Measurements from ENCODE around the gene SAE1. TPM values are rescaled to one million over a fixed set of nuclear protein-coding genes. Genes with fewer than 3 reads are reported as not detected.

Gene SAE1
- total RNA-seq, 1 experiment from 2014 or later: 251 TPM

DNA sequence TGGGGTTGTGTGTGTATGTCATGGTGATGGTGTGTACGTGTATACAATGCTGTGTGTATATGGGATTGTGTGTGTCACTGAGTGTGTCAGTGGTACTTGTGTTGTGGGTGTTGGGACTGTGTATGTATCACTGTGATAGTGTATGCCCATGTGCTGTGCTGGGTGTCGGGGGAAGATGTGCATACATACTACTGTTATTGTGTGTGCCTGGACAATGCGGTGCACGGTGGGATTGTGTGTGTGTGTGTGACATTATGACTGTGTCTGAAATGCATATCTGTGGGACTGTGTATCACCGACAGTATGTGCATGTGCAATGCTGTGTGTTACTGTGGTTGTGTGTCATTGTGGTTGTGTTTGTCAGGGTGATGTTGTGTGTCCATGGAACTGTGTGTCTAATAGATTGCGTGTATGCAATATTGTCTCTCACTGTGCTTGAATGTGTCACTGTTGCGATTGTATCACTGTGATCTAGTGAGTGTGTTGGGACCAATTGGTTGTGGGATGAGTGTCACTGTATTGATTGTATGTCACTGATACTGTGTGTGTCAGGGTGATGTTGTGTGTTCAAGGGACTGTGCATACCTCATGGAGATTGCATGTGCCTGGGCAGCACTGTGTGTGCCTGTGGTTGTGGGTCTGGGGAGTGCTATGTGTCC lies 111.4 kb downstream of the SAE1 start:
- POLR2A ChIA-PET: no interaction called here
- no peaks in the 10 kb centered on the region for H3K27me3 Mint-ChIP-seq (ENCODE audit: insufficient read depth, unreplicated experiment)
- intact Hi-C loops (cut with micrococcal nuclease; ENCODE audit: unreplicated experiment): loop anchor here (5.0 kb wide), 1 partner anchor 110 kb away; the partner anchor contains the start of gene SAE1
- H3K27ac Mint-ChIP-seq (ENCODE audit: unreplicated experiment): no peak overlapping the region
- H3K9me3 Mint-ChIP-seq (ENCODE audit: unreplicated experiment): no peaks in the 10 kb centered on the region
- CTCF ChIA-PET: interaction anchor here (1.3 kb wide), 1 partner anchor 31 kb away, joined by 7 read pairs; no protein-coding TSS in a partner anchor
- Histone ChIP-seq H3K4me1 (peaks cover 14% of the 10 kb centered on the region), H3K27me3 (replicated peaks; ENCODE audit: control insufficient read depth, insufficient read depth, low read length) (no peaks in the 10 kb centered on the region), H3K4me3 (ENCODE audit: low read depth, low read length) (no peak overlapping the region), H3K36me3 (ENCODE audit: control insufficient read depth, insufficient read depth, low read length) (no peaks in the 10 kb centered on the region), H3K9me3 (no peaks in the 10 kb centered on the region)
- DNase-seq: no peak
- no peaks in the 10 kb centered on the region for H3K4me1 Mint-ChIP-seq (ENCODE audit: low read depth, unreplicated experiment)
- TF ChIP-seq, protein P1, sequence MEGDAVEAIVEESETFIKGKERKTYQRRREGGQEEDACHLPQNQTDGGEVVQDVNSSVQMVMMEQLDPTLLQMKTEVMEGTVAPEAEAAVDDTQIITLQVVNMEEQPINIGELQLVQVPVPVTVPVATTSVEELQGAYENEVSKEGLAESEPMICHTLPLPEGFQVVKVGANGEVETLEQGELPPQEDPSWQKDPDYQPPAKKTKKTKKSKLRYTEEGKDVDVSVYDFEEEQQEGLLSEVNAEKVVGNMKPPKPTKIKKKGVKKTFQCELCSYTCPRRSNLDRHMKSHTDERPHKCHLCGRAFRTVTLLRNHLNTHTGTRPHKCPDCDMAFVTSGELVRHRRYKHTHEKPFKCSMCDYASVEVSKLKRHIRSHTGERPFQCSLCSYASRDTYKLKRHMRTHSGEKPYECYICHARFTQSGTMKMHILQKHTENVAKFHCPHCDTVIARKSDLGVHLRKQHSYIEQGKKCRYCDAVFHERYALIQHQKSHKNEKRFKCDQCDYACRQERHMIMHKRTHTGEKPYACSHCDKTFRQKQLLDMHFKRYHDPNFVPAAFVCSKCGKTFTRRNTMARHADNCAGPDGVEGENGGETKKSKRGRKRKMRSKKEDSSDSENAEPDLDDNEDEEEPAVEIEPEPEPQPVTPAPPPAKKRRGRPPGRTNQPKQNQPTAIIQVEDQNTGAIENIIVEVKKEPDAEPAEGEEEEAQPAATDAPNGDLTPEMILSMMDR (IDR thresholded peaks at IDR 0.05; ENCODE audit: insufficient read depth in 1 of 2, low read depth in 1 of 2, low read length in 1 of 2, severe bottlenecking in 1 of 2, unreplicated experiment in 1 of 2): no peak
- no peaks in the 10 kb centered on the region for H3K36me3 Mint-ChIP-seq (ENCODE audit: insufficient read depth, unreplicated experiment)
- H3K4me3 Mint-ChIP-seq (ENCODE audit: unreplicated experiment): no peak overlapping the region
- BruUV-seq (replicated peaks): TSS peak; percentile 43

- no peaks in the 10 kb centered on the region for H3K27me3 Mint-ChIP-seq (ENCODE audit: insufficient read depth, unreplicated experiment)
- no peaks in the 10 kb centered on the region for H3K27me3 ChIP-seq (replicated peaks; ENCODE audit: control insufficient read depth, insufficient read depth, low read length)
- H3K4me1 Mint-ChIP-seq (ENCODE audit: low read depth, unreplicated experiment): no peaks in the 10 kb centered on the region
- no peaks in the 10 kb centered on the region for H3K36me3 Mint-ChIP-seq (ENCODE audit: insufficient read depth, unreplicated experiment)
- ChIA-PET POLR2A (interaction anchor here (0.5 to 2.5 kb wide), 10 partner anchors 13 to 1628 kb away, joined by 3 to 55 read pairs (median 6); partner anchors contain the start of genes CCDC9 and ZC3H4), CTCF (interaction anchor here (0.5 to 4.5 kb wide), 11 partner anchors 17 to 230 kb away, joined by 3 to 234 read pairs (median 11); partner anchors contain the start of genes DHX34, INAFM1 and SAE1)
- no peaks in the 10 kb centered on the region for H3K36me3 ChIP-seq (ENCODE audit: control insufficient read depth, insufficient read depth, low read length)
- no peaks in the 10 kb centered on the region for H3K9me3 ChIP-seq
- BruUV-seq (replicated peaks): TSS peak; percentile 74
- DNase-seq: no peak
- TF ChIP-seq, protein P1 (IDR thresholded peaks at IDR 0.05; ENCODE audit: insufficient read depth in 1 of 2, low read depth in 1 of 2, low read length in 1 of 2, severe bottlenecking in 1 of 2, unreplicated experiment in 1 of 2): no peak
- no peak overlapping the region for H3K4me3 Mint-ChIP-seq (ENCODE audit: unreplicated experiment)
- H3K4me3 ChIP-seq (ENCODE audit: low read depth, low read length): peak overlapping the region; percentile 51
- H3K4me1 ChIP-seq: peaks cover 14% of the 10 kb centered on the region
- H3K9me3 Mint-ChIP-seq (ENCODE audit: unreplicated experiment): no peaks in the 10 kb centered on the region
- intact Hi-C loops (cut with micrococcal nuclease; ENCODE audit: unreplicated experiment): loop anchor here (5.0 kb wide), 1 partner anchor 111 kb away; the partner anchor contains the start of gene SAE1
- H3K27ac Mint-ChIP-seq (ENCODE audit: unreplicated experiment): no peak overlapping the region
Measured at GRCh38 chr19:47243364-47243775, 112.7 kb downstream of the SAE1 start.

DNA sequence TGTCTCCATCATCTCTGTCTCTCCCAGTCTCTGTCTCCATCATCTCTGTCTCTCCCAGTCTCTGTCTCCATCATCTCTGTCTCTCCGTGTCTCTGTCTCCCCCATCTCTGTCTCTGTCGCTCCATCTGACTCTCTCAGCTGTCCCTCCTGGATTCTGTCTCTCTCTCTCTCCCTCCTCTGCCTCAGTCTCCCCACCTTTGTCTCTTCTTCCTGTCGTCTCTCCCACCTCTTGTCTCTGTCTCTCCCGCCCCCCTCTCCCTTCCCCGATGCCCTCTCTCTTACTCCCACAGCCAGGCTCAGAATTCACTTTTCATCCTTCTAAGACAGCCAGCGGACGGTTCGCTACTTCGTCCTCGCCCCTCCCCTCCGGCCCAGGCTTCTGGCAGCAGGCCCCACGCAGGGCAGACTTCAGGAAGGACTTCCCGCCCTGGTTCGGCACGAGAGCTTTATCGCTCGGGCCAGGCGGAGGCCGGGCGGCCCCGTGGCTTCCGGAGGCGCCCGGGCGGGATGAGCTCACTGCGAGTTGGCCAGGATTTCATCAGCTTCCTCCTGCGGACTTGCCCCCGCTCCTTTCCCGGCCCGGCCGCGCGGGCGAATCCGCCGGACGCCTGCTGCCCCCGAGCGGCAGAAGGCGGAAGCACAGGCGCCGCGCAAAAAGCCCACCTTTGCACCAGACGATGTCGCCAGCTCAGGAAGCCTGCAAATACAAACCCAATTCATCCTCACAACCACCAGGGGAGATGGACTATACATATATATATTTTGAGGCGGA lies 113.3 kb downstream of the SAE1 start:
- Mint-ChIP-seq H3K36me3 (ENCODE audit: insufficient read depth, unreplicated experiment) (no peaks in the 10 kb centered on the region), H3K4me3 (ENCODE audit: unreplicated experiment) (no peak overlapping the region), H3K27me3 (ENCODE audit: insufficient read depth, unreplicated experiment) (no peaks in the 10 kb centered on the region), H3K27ac (ENCODE audit: unreplicated experiment) (no peak overlapping the region), H3K4me1 (ENCODE audit: low read depth, unreplicated experiment) (no peaks in the 10 kb centered on the region), H3K9me3 (ENCODE audit: unreplicated experiment) (no peaks in the 10 kb centered on the region)
- intact Hi-C loops (cut with micrococcal nuclease; ENCODE audit: unreplicated experiment): loop anchor here (1.0 to 5.0 kb wide), 4 partner anchors 16 to 112 kb away; partner anchors contain the start of gene SAE1
- ChIA-PET CTCF (interaction anchor here (0.6 to 4.5 kb wide), 40 partner anchors 9 to 384 kb away, joined by 3 to 234 read pairs (median 5); partner anchors contain the start of genes BBC3, CCDC9, DHX34 and INAFM1), POLR2A (interaction anchor here (0.5 to 2.5 kb wide), 18 partner anchors 11 to 424 kb away, joined by 3 to 55 read pairs (median 8); partner anchors contain the start of genes CCDC9, DHX34, INAFM1 and SAE1)
- peaks cover 14% of the 10 kb centered on the region for H3K4me1 ChIP-seq
- no peaks in the 10 kb centered on the region for H3K36me3 ChIP-seq (ENCODE audit: control insufficient read depth, insufficient read depth, low read length)
- TF ChIP-seq, protein P1 (IDR thresholded peaks at IDR 0.05; ENCODE audit: insufficient read depth in 1 of 2, low read depth in 1 of 2, low read length in 1 of 2, severe bottlenecking in 1 of 2, unreplicated experiment in 1 of 2): peak; percentile 98
- no peaks in the 10 kb centered on the region for H3K9me3 ChIP-seq
- DNase-seq: peak; percentile 95 to 99
- no TSS peak for BruUV-seq (replicated peaks)
- peak overlapping the region; percentile 51 for H3K4me3 ChIP-seq (ENCODE audit: low read depth, low read length)
- no peaks in the 10 kb centered on the region for H3K27me3 ChIP-seq (replicated peaks; ENCODE audit: control insufficient read depth, insufficient read depth, low read length)

Data from Caco-2 (cell line).